Measurements from ENCODE around the gene PKN1. TPM values are rescaled to one million over a fixed set of nuclear protein-coding genes. Genes with fewer than 3 reads are reported as not detected.
A peak's percentile ranks its signal among the peaks of the same experiment; 100 is the strongest.
"Not testable (repeated sequence)": the region's sequence is repeated elsewhere in the genome, so short reads cannot be mapped to it uniquely, and the experiment has no call there.

Gene PKN1
- total RNA-seq, 2 experiments from 2014 or later = 244 to 263 TPM

GRCh38 chr19:14397168-14397567 lies 35.9 kb upstream of the PKN1 start:
- H3K4me1 Mint-ChIP-seq (ENCODE audit: low read depth); H3K27ac Mint-ChIP-seq; H3K4me3 Mint-ChIP-seq; H3K27me3 Mint-ChIP-seq (ENCODE audit: low read depth); ATAC-seq; H3K9me3 Mint-ChIP-seq (ENCODE audit: insufficient read depth); DNase-seq: not testable (repeated sequence)
- ChIA-PET POLR2A (interaction anchor here (2.9 kb wide), 1 partner anchor 8 kb away, joined by 11 read pairs; no protein-coding TSS in a partner anchor), CTCF (interaction anchor here (1.4 to 1.7 kb wide), 2 partner anchors 9 to 35 kb away, joined by 4 to 5 read pairs; no protein-coding TSS in a partner anchor)
- H3K36me3 Mint-ChIP-seq (ENCODE audit: low read depth) = peaks cover 70% of the 10 kb centered on the region

DNA sequence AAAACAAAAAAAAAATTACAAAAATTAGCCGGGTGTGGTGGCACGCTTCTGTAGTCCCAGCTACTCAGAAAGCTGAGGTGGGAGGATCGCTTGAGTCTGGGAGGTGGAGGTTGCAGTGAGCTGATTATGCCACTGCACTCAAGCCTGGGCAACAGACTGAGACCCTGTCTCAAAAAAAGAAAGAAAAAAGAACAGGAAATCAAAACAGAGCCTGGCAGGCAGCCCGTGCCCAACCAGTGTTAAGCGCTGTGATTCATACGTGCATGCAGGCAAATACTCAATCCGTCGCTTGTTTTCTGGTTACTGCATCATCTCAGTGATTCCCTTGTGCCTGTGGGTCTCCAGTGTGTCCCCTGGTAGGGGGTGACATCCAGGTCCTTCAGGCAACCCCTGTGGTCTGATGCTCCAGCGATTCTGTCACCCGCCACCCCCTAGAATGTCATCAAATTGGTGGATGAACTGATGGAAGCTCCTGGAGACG lies 32.1 kb upstream of the PKN1 start:
- no peak overlapping the region for H3K4me3 Mint-ChIP-seq
- H3K4me1 Mint-ChIP-seq (ENCODE audit: low read depth) = peaks cover 8% of the 10 kb centered on the region
- ChIA-PET POLR2A (interaction anchor here (1.2 to 1.5 kb wide), 4 partner anchors 8 to 53 kb away, joined by 3 to 14 read pairs (median 4); partner anchors contain the start of gene ADGRE5), CTCF (interaction anchor here (1.1 to 9.9 kb wide), 3 partner anchors 19 to 264 kb away, joined by 3 to 123 read pairs (median 4); no protein-coding TSS in a partner anchor)
- DNase-seq (no peak), ATAC-seq (no peak)
- no peaks in the 10 kb centered on the region for H3K27me3 Mint-ChIP-seq (ENCODE audit: low read depth)
- H3K9me3 Mint-ChIP-seq (ENCODE audit: insufficient read depth) = no peaks in the 10 kb centered on the region
- no peak overlapping the region for H3K27ac Mint-ChIP-seq
- peaks cover 67% of the 10 kb centered on the region for H3K36me3 Mint-ChIP-seq (ENCODE audit: low read depth)

DNA sequence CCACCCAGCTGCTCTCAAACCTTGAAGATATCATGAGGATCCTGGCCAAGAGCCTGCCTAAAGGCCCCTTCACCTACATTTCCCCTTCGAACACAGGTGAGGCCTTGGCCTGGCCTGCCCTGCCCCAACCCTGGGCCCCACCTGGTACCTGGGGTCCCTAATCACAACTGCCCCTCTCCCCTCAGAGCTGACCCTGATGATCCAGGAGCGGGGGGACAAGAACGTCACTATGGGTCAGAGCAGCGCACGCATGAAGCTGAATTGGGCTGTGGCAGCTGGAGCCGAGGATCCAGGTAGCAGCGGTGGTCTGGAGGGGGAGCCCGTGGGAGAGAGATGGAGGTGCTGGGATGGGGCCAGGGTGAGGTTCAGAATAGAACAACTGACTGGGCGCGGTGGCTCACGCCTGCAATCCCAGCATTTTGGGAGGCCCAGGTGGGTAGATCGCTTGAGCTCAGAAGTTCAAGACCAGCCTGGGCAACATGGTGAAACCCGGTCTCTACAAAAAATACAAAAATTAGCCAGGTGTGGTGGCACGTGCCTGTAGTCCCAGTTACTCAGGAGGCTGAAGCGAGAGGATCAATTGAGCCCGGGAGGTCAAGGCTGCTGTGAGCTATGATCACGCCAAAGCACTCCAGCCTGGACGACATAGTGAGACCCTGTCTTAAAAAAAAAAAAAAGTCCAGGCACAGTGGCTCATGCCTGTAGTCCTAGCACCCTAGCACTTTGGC lies 31.5 kb upstream of the PKN1 start:
- no peak overlapping the region for H3K4me3 Mint-ChIP-seq
- H3K27me3 Mint-ChIP-seq (ENCODE audit: low read depth) = no peaks in the 10 kb centered on the region
- POLR2A ChIA-PET = interaction anchor here (0.6 to 1.5 kb wide), 6 partner anchors 8 to 54 kb away, joined by 3 to 14 read pairs (median 4); partner anchors contain the start of gene ADGRE5
- CTCF ChIA-PET = interaction anchor here (1.1 to 9.9 kb wide), 3 partner anchors 20 to 265 kb away, joined by 3 to 123 read pairs (median 4); no protein-coding TSS in a partner anchor
- no peak for ATAC-seq
- H3K27ac Mint-ChIP-seq = no peak overlapping the region
- peaks cover 10% of the 10 kb centered on the region for H3K4me1 Mint-ChIP-seq (ENCODE audit: low read depth)
- H3K36me3 Mint-ChIP-seq (ENCODE audit: low read depth) = peaks cover 66% of the 10 kb centered on the region
- no peaks in the 10 kb centered on the region for H3K9me3 Mint-ChIP-seq (ENCODE audit: insufficient read depth)
- DNase-seq = no peak

GRCh38 chr19:14402332-14403144 lies 30.6 kb upstream of the PKN1 start:
- Mint-ChIP-seq H3K27me3 (ENCODE audit: low read depth) (no peaks in the 10 kb centered on the region), H3K9me3 (ENCODE audit: insufficient read depth) (no peaks in the 10 kb centered on the region), H3K27ac (peak overlapping the region; percentile 33), H3K4me1 (ENCODE audit: low read depth) (peaks cover 12% of the 10 kb centered on the region), H3K36me3 (ENCODE audit: low read depth) (peaks cover 68% of the 10 kb centered on the region), H3K4me3 (no peak overlapping the region)
- POLR2A ChIA-PET = interaction anchor here (1.0 to 5.1 kb wide), 4 partner anchors 7 to 21 kb away, joined by 5 to 49 read pairs (median 10); partner anchors contain the start of gene ADGRE5
- DNase-seq = no peak
- ATAC-seq = no peak
- CTCF ChIA-PET = interaction anchor here (1.0 to 9.9 kb wide), 2 partner anchors 17 to 39 kb away, joined by 3 to 123 read pairs; no protein-coding TSS in a partner anchor

- H3K4me3 Mint-ChIP-seq; H3K9me3 Mint-ChIP-seq (ENCODE audit: insufficient read depth); ATAC-seq; DNase-seq; H3K27me3 Mint-ChIP-seq (ENCODE audit: low read depth); H3K27ac Mint-ChIP-seq: not testable (repeated sequence)
- H3K36me3 Mint-ChIP-seq (ENCODE audit: low read depth) = peaks cover 69% of the 10 kb centered on the region
- POLR2A ChIA-PET = interaction anchor here (1.4 to 5.1 kb wide), 4 partner anchors 8 to 21 kb away, joined by 4 to 49 read pairs (median 8); partner anchors contain the start of gene ADGRE5
- CTCF ChIA-PET = interaction anchor here (1.0 to 9.9 kb wide), 3 partner anchors 17 to 40 kb away, joined by 3 to 123 read pairs (median 6); no protein-coding TSS in a partner anchor
- peaks cover 13% of the 10 kb centered on the region for H3K4me1 Mint-ChIP-seq (ENCODE audit: low read depth)
These were observed 29.8 kb upstream of the PKN1 start for GRCh38 chr19:14403145-14403930.

- ChIA-PET POLR2A (interaction anchor here (1.2 to 5.1 kb wide), 6 partner anchors 9 to 41 kb away, joined by 3 to 49 read pairs (median 8); partner anchors contain the start of gene ADGRE5), CTCF (interaction anchor here (0.7 to 9.9 kb wide), 9 partner anchors 11 to 268 kb away, joined by 3 to 123 read pairs (median 6); partner anchors contain the start of genes ADGRE5 and ASF1B)
- ATAC-seq (no peak), DNase-seq (no peak)
- peaks cover 17% of the 10 kb centered on the region for H3K4me1 Mint-ChIP-seq (ENCODE audit: low read depth)
- peaks cover 73% of the 10 kb centered on the region for H3K36me3 Mint-ChIP-seq (ENCODE audit: low read depth)
- H3K4me3 Mint-ChIP-seq = no peak overlapping the region
- no peaks in the 10 kb centered on the region for H3K27me3 Mint-ChIP-seq (ENCODE audit: low read depth)
- H3K9me3 Mint-ChIP-seq (ENCODE audit: insufficient read depth) = no peaks in the 10 kb centered on the region
- H3K27ac Mint-ChIP-seq = no peak overlapping the region
These were observed 28.8 kb upstream of the PKN1 start for GRCh38 chr19:14404312-14404711.

GRCh38 chr19:14405380-14405757 lies 27.7 kb upstream of the PKN1 start:
- H3K9me3 Mint-ChIP-seq (ENCODE audit: insufficient read depth) = no peaks in the 10 kb centered on the region
- H3K27ac Mint-ChIP-seq = peak overlapping the region; percentile 52
- H3K36me3 Mint-ChIP-seq (ENCODE audit: low read depth) = peaks cover 80% of the 10 kb centered on the region
- ATAC-seq (no peak), DNase-seq (no peak)
- ChIA-PET CTCF (interaction anchor here (0.7 to 9.9 kb wide), 16 partner anchors 11 to 269 kb away, joined by 3 to 123 read pairs (median 6); partner anchors contain the start of genes ADGRE5, ASF1B and PKN1), POLR2A (interaction anchor here (1.1 to 5.1 kb wide), 9 partner anchors 10 to 92 kb away, joined by 3 to 49 read pairs (median 7); partner anchors contain the start of genes ADGRE5 and DDX39A)
- no peak overlapping the region for H3K4me3 Mint-ChIP-seq
- no peaks in the 10 kb centered on the region for H3K27me3 Mint-ChIP-seq (ENCODE audit: low read depth)
- peaks cover 26% of the 10 kb centered on the region for H3K4me1 Mint-ChIP-seq (ENCODE audit: low read depth)

GRCh38 chr19:14405758-14406644 lies 27.1 kb upstream of the PKN1 start:
- Mint-ChIP-seq H3K9me3 (ENCODE audit: insufficient read depth) (no peaks in the 10 kb centered on the region), H3K4me1 (ENCODE audit: low read depth) (peaks cover 30% of the 10 kb centered on the region), H3K27me3 (ENCODE audit: low read depth) (no peaks in the 10 kb centered on the region), H3K27ac (peak overlapping the region; percentile 77), H3K36me3 (ENCODE audit: low read depth) (peaks cover 81% of the 10 kb centered on the region), H3K4me3 (no peak overlapping the region)
- ATAC-seq = peak; percentile 54
- CTCF ChIA-PET = interaction anchor here (0.7 to 9.9 kb wide), 24 partner anchors 9 to 270 kb away, joined by 3 to 123 read pairs (median 5); partner anchors contain the start of genes ADGRE5, ASF1B, DDX39A and PKN1
- POLR2A ChIA-PET = interaction anchor here (0.6 to 5.1 kb wide), 15 partner anchors 9 to 1937 kb away, joined by 3 to 49 read pairs (median 5); partner anchors contain the start of genes ADGRE5, ASF1B and DDX39A
- peak; percentile 91 for DNase-seq

- Mint-ChIP-seq H3K27ac (peak overlapping the region; percentile 43), H3K27me3 (ENCODE audit: low read depth) (no peaks in the 10 kb centered on the region), H3K9me3 (ENCODE audit: insufficient read depth) (no peaks in the 10 kb centered on the region), H3K4me3 (peak overlapping the region; percentile 1), H3K4me1 (ENCODE audit: low read depth) (peaks cover 37% of the 10 kb centered on the region), H3K36me3 (ENCODE audit: low read depth) (peaks cover 81% of the 10 kb centered on the region)
- ATAC-seq (no peak), DNase-seq (no peak)
- ChIA-PET CTCF (interaction anchor here (1.0 to 9.9 kb wide), 21 partner anchors 8 to 271 kb away, joined by 3 to 123 read pairs (median 5); partner anchors contain the start of genes ADGRE5, ASF1B and DDX39A), POLR2A (interaction anchor here (0.7 to 5.1 kb wide), 11 partner anchors 8 to 270 kb away, joined by 3 to 49 read pairs (median 5); partner anchors contain the start of genes ADGRE5, ASF1B and DDX39A)
These were observed 26.3 kb upstream of the PKN1 start for GRCh38 chr19:14406645-14407401.

Data from activated CD8-positive, alpha-beta T cell treated with anti-CD3 and anti-CD28 coated beads, Interleukin-2, amount 10 ng/mL, durations not matched to agents 7 days and 5 days (primary cell).